Progenitor cell of endocrine pancreas (in vitro differentiated cells): ENCODE measurements around the gene VANGL2. TPM values are rescaled to one million over a fixed set of nuclear protein-coding genes. Genes with fewer than 3 reads are reported as not detected.

Experiments
- DNase-seq: peaks from one replicate; pipeline ENCODE4 v3.0.0; 2021; ENCODE audit warnings: low spot score; ENCODE audit not compliant: unreplicated experiment
- H3K27ac Mint-ChIP-seq: 2 replicates; pipeline ENCODE4 v1.8.0; 2021; ENCODE audit warnings: mild to moderate bottlenecking, moderate library complexity, mixed read lengths
- H3K27me3 Mint-ChIP-seq: 2 replicates; pipeline ENCODE4 v1.8.0; 2021; ENCODE audit warnings: mixed read lengths
- H3K36me3 Mint-ChIP-seq: 2 replicates; pipeline ENCODE4 v1.8.0; 2022; ENCODE audit warnings: mixed read lengths; ENCODE audit not compliant: insufficient read depth
- H3K4me1 Mint-ChIP-seq: 2 replicates; pipeline ENCODE4 v1.8.0; 2021; ENCODE audit warnings: low read depth, mixed read lengths
- H3K4me3 Mint-ChIP-seq: 2 replicates; pipeline ENCODE4 v1.8.0; 2021; ENCODE audit warnings: low read depth, mild to moderate bottlenecking, moderate library complexity, mixed read lengths
- H3K9me3 Mint-ChIP-seq: 2 replicates; pipeline ENCODE4 v1.8.0; 2021; ENCODE audit warnings: low read depth, mixed read lengths
- total RNA-seq: library from RNA; stranded (reverse); gene quantifications from 2 replicates; pipeline ENCODE4 v1.2.1, GENCODE V29; 2021
- TF ChIP-seq, protein P1 (sequence below): fragments of 200-600 bp; sonication (generic); IDR thresholded peaks from one replicate; pipeline ENCODE4 v1.5.0; 2021; ENCODE audit warnings: antibody characterized with exemption, mild to moderate bottlenecking; ENCODE audit not compliant: unreplicated experiment

VANGL2 gene
- total RNA-seq, 1 donor from 2014 or later = 80.4 TPM

DNA sequence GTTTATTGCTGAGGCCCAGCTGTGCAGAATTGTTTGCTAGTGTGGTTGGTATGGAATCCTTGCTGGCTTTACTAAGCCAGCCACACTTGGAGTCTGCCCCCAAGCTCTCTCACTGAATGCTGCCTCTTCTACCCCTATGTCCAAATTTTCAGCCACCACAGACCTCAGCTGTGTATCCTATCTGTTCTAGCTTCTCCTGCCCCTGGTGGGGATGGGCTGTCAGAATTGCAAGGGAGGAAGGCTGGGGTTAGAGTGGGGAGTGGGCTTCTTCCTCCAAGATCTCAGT, 29.1 kb upstream of the VANGL2 start:
- TF ChIP-seq, protein P1, sequence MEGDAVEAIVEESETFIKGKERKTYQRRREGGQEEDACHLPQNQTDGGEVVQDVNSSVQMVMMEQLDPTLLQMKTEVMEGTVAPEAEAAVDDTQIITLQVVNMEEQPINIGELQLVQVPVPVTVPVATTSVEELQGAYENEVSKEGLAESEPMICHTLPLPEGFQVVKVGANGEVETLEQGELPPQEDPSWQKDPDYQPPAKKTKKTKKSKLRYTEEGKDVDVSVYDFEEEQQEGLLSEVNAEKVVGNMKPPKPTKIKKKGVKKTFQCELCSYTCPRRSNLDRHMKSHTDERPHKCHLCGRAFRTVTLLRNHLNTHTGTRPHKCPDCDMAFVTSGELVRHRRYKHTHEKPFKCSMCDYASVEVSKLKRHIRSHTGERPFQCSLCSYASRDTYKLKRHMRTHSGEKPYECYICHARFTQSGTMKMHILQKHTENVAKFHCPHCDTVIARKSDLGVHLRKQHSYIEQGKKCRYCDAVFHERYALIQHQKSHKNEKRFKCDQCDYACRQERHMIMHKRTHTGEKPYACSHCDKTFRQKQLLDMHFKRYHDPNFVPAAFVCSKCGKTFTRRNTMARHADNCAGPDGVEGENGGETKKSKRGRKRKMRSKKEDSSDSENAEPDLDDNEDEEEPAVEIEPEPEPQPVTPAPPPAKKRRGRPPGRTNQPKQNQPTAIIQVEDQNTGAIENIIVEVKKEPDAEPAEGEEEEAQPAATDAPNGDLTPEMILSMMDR = no peak
- Mint-ChIP-seq H3K4me3 (no peak overlapping the region), H3K27me3 (peaks cover 14% of the 10 kb centered on the region), H3K9me3 (no peaks in the 10 kb centered on the region), H3K27ac (no peak overlapping the region), H3K36me3 (no peaks in the 10 kb centered on the region), H3K4me1 (peaks cover 2% of the 10 kb centered on the region)
- DNase-seq = no peak

DNA sequence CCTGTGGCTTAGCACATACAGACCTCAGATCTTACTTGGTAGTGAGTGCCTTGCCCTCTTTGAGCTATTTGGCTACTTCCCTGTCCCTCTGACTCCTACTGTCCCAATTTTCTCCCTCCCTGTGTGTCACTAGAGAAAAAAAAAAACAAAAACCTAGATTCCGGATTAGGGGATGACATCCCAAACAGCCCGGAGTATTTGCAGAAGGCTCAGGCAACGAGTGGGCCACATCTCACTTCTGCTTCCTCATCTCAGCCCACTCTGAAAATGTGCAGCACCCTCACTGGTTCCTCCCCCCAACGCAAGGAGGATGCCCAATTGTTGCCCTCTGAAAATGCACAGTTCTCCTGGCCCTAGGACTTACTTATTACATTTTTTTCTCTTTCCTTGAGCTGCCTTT, 28.6 kb upstream of the VANGL2 start:
- no peaks in the 10 kb centered on the region for H3K36me3 Mint-ChIP-seq
- peaks cover 18% of the 10 kb centered on the region for H3K27me3 Mint-ChIP-seq
- no peak overlapping the region for H3K27ac Mint-ChIP-seq
- TF ChIP-seq, protein P1 = no peak
- no peak for DNase-seq
- H3K4me3 Mint-ChIP-seq = no peak overlapping the region
- peaks cover 4% of the 10 kb centered on the region for H3K4me1 Mint-ChIP-seq
- H3K9me3 Mint-ChIP-seq = no peaks in the 10 kb centered on the region

DNA sequence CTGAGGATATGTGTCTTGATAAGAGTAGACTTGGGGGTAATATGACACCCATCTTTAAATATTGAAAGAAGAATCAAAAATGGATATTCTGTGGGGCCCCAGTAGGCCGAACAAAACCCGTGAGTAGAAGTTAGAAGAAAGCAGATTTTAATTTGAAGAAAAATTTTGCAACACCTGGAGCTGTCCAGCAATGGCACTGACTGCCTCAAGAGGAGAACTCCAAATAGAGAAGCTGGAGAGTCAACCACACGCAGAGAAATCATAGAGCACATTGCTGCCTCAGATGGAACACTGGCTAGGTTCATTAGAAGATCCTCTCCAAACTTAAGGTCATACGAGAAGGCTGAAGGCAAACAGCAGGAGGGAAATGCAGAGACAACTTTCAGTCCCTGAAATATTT, 26.7 kb upstream of the VANGL2 start:
- Mint-ChIP-seq H3K4me1 (peaks cover 4% of the 10 kb centered on the region), H3K9me3 (no peaks in the 10 kb centered on the region), H3K4me3 (no peak overlapping the region), H3K27ac (no peak overlapping the region), H3K27me3 (peaks cover 24% of the 10 kb centered on the region), H3K36me3 (no peaks in the 10 kb centered on the region)
- no peak for DNase-seq
- TF ChIP-seq, protein P1 = no peak

DNA sequence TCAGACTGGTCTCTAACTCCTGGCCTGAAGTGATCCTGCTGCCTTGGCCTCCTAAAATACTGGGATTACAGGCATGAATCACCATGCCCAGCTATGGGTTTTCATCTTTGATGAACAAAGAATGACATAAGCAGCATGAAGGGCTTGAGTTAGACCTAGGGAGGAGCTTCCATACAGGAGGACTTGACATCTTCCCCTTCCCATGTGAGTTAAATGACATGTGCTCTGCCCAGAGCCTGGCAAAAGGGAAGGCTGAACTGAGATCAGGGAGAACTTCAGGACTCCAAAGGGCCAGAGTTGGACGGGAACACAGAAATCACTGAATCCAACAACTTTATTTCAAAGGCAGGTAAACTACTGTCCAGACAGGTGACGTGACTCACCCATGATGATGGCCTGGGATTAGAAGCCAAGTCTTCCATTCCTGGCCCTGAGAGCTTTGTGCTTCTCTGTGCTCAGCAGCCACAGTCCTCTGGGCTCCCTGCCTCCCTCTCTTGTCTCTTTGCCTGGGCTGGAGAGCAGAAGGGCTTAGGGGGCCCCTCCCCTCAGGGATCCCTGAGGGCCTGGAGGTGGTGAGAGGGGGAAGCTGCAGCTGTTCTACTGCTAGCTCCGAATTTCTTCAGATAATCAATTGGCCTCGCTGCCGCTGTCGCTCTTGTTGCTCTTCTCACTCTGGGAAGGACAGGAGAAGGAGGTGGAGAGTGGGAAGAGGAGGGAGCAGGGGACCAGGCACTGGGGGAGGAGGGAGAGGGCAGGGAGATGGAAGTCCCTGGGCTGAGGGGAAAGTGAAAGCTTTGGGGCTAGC, 25.9 kb upstream of the VANGL2 start:
- H3K27me3 Mint-ChIP-seq = peaks cover 30% of the 10 kb centered on the region
- no peak for DNase-seq
- H3K9me3 Mint-ChIP-seq = no peaks in the 10 kb centered on the region
- no peak overlapping the region for H3K27ac Mint-ChIP-seq
- H3K36me3 Mint-ChIP-seq = no peaks in the 10 kb centered on the region
- peaks cover 4% of the 10 kb centered on the region for H3K4me1 Mint-ChIP-seq
- H3K4me3 Mint-ChIP-seq = no peak overlapping the region
- TF ChIP-seq, protein P1 = no peak

DNA sequence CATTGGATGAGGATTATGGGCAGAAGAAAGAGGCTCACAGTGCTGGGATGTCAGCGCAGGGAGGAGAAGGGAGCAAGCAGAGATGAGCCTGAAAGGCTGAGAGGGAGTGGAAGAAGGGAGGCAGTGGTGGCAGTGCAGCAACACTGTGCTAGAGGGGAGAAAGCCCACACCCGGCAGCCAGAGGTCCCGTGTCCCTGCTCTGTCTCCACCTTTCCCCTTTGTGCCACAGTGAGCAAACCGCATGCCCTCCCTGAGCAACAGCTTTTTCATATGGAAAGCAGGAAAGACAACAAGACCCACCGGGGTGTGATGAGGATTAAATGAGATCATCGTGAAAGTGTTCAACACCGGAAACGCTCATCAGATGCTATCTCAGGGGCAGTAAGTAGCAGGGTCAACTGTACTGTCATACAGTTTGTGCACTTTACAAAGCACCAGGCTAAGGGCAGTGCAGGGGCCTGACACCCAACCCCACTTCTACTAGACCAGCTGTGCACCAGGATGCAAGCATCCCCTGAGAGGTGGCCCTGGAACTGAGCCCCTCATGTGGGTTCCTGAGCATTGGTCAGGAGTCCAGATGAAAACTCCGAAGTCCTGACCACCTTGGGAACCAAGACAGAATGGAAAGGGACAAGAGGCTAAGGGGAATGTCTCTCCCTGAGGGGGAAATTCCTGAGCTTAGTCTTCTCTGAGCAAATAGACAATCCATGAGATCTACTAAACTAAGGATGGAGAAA, 24.4 kb upstream of the VANGL2 start:
- Mint-ChIP-seq H3K27ac (no peak overlapping the region), H3K4me1 (peaks cover 4% of the 10 kb centered on the region), H3K9me3 (no peaks in the 10 kb centered on the region), H3K27me3 (peaks cover 35% of the 10 kb centered on the region), H3K4me3 (no peak overlapping the region), H3K36me3 (no peaks in the 10 kb centered on the region)
- TF ChIP-seq, protein P1 = no peak
- no peak for DNase-seq
